ENCODE measurements around the gene CASP5. TPM values are rescaled to one million over a fixed set of nuclear protein-coding genes. Genes with fewer than 3 reads are reported as not detected.

Gene CASP5
- total and polyA plus RNA-seq, 2 of the 4 experiments (the other 2 are of a cell fraction), result not detected

- H2AFZ ChIP-seq (replicated peaks; ENCODE audit: low read length, poor library complexity), result no peak overlapping the region
Measured at GRCh38 chr11:105046898-105047579, 24.1 kb upstream of the CASP5 start.

More at GRCh38 chr11:105046898-105047579, 24.1 kb upstream of the CASP5 start:
- no peaks in the 10 kb centered on the region for H4K20me1 ChIP-seq (ENCODE audit: insufficient read depth, low read length)
- H3K9ac ChIP-seq (ENCODE audit: low read depth, low read length), result no peak overlapping the region
- H3K27ac ChIP-seq (ENCODE audit: insufficient read depth, low read length), result no peak overlapping the region; the same call in 1 of the 2 replicates
- H3K4me2 ChIP-seq (ENCODE audit: low read depth, low read length), result peak overlapping the region; percentile 32; the same call in 1 of the 2 replicates
- peak overlapping the region; percentile 30; the same call in 1 of the 2 replicates for H2BK20ac ChIP-seq (ENCODE audit: low read depth, low read length)
- no peak overlapping the region for H3K23ac ChIP-seq (ENCODE audit: low read depth, low read length)
- H4K91ac ChIP-seq (ENCODE audit: insufficient read depth, low read depth, low read length), result no peak overlapping the region
- TF ChIP-seq MXI1 (IDR thresholded peaks at IDR 0.05; ENCODE audit: borderline replicate concordance, low read depth, low read length) (peak; percentile 79; the same call in 1 of the 2 replicates), ELK1 (IDR thresholded peaks at IDR 0.05; ENCODE audit: borderline replicate concordance, low read depth, low read length) (no peak), FOS (IDR thresholded peaks at IDR 0.05; ENCODE audit: low read depth, low read length) (peak; percentile 98), USF2 (IDR thresholded peaks at IDR 0.05; ENCODE audit: low read depth, low read length) (peak; percentile 27; the same call in 1 of the 2 replicates), CEBPB (IDR thresholded peaks at IDR 0.05; ENCODE audit: low read depth, low read length) (peak; percentile 70; the same call in 1 of the 2 replicates), CHD1 (IDR thresholded peaks at IDR 0.05; ENCODE audit: low read depth, low read length) (no peak), POLR2A (IDR thresholded peaks at IDR 0.05; ENCODE audit: low read depth, low read length) (no peak), RCOR1 (IDR thresholded peaks at IDR 0.05; ENCODE audit: insufficient replicate concordance, low read length) (peak; percentile 94), SMC3 (IDR thresholded peaks at IDR 0.05; ENCODE audit: low read depth, low read length) (no peak), MAFK (IDR thresholded peaks at IDR 0.05; ENCODE audit: low read depth, low read length) (peak; percentile 86), BHLHE40 (IDR thresholded peaks at IDR 0.05; ENCODE audit: low read depth, low read length) (peak; percentile 76), MAZ (IDR thresholded peaks at IDR 0.05; ENCODE audit: borderline replicate concordance, low read depth, low read length) (peak; percentile 66; the same call in 1 of the 2 replicates), RAD21 (IDR thresholded peaks at IDR 0.05; ENCODE audit: low read length) (peak; percentile 10; the same call in 1 of the 2 replicates), NFE2L2 (IDR thresholded peaks at IDR 0.05; ENCODE audit: low read depth, low read length) (peak; percentile 55; the same call in 1 of the 2 replicates)
- H3K9me1 ChIP-seq (ENCODE audit: insufficient read depth, low read length), result 0 out of 2 replicates have a peak, but pooled peaks cover 3% of the 10 kb centered on the region
- H2AK5ac ChIP-seq (ENCODE audit: low read depth, low read length), result no peak overlapping the region
- H3K4me1 ChIP-seq (ENCODE audit: control insufficient read depth, insufficient read depth, low read length), result peaks cover 9% of the 10 kb centered on the region
- H3K79me1 ChIP-seq (ENCODE audit: low read depth in 1 of 2, low read length in 2 of 2), result peaks cover 0 to 22% of the 10 kb centered on the region in 2 experiments; a peak in 2 of 4 replicates
- H3K36me3 ChIP-seq (ENCODE audit: control insufficient read depth, insufficient read depth, low read length), result no peaks in the 10 kb centered on the region; the same call in 1 of the 2 replicates
- dilution Hi-C loops (cut with HindIII; ENCODE audit: low sequenced_read_pairs, unreplicated experiment) (no loop called here), in situ Hi-C loops (cut with MboI; ENCODE audit: low sequenced_read_pairs) (no loop called here), intact Hi-C loops (cut with micrococcal nuclease) (loop anchor here (2.0 to 5.0 kb wide), 4 partner anchors 78 to 815 kb away; partner anchors contain the start of gene CASP4)
- ChIA-PET POLR2A (ENCODE audit: unreplicated experiment) (no interaction called here), CTCF (no interaction called here)
- ATAC-seq (ENCODE audit: low read depth) (peak; percentile 93), DNase-seq (peak; percentile 100)
- H2BK120ac ChIP-seq (ENCODE audit: low read depth, low read length), result peak overlapping the region; percentile 48; the same call in 1 of the 2 replicates
- no peak overlapping the region for H4K5ac ChIP-seq (ENCODE audit: low read depth, low read length)
- no peak overlapping the region for H2AK9ac ChIP-seq (replicated peaks; ENCODE audit: low read depth, low read length, poor library complexity)
- H4K8ac ChIP-seq (ENCODE audit: low read depth in 2 of 2, low read length in 2 of 2), result peak overlapping the region in 1 of 2 experiments; percentile 26; a peak in 1 of 4 replicates
- H3K56ac ChIP-seq (ENCODE audit: extremely low read depth, insufficient read depth, low read length), result no peak overlapping the region
- no peak overlapping the region for H3K4me3 ChIP-seq (ENCODE audit: insufficient read depth, low read depth, low read length)
- no peak overlapping the region for H3K14ac ChIP-seq (replicated peaks; ENCODE audit: low read depth, low read length)
- no peaks in the 10 kb centered on the region for H3K27me3 ChIP-seq (ENCODE audit: control insufficient read depth, insufficient read depth, low read length)
- peak overlapping the region; percentile 93 for H2BK5ac ChIP-seq (ENCODE audit: low read depth, low read length, poor library complexity, severe bottlenecking)
- no CpG with 5 or more reads among the region's 8 CpGs for WGBS, 2 experiments (ENCODE audit: extremely low coverage in 2 of 2, insufficient read length in 1 of 2)
- H3K9me3 ChIP-seq (ENCODE audit: control insufficient read depth, insufficient read depth, low read length), result no peaks in the 10 kb centered on the region
- peak overlapping the region; percentile 31; the same call in 1 of the 2 replicates for H3K18ac ChIP-seq (ENCODE audit: low read depth, low read length)
- no peak overlapping the region; the same call in 1 of the 3 replicates for H2BK15ac ChIP-seq (ENCODE audit: low read depth, low read length)
- peak overlapping the region; percentile 89; the same call in 1 of the 2 replicates for H3K4ac ChIP-seq (ENCODE audit: low read depth, low read length)
- no TSS peak for BruUV-seq (replicated peaks)

Data from IMR-90 (cell line).